ENCODE data around the gene IQCN. TPM values are rescaled to one million over a fixed set of nuclear protein-coding genes. Genes with fewer than 3 reads are reported as not detected.

IQCN gene
- total and polyA plus RNA-seq, 2 donors (not counting 1 experiment from before 2014, with no cell fraction given) = 52.0 to 63.6 TPM

GRCh38 chr19:18266771-18267686 is 7.2 kb downstream of the IQCN start:
- no peak overlapping the region for H3K4me3 Mint-ChIP-seq
- TF ChIP-seq CTCF (IDR thresholded peaks at IDR 0.05) (no peak), EZH2 (IDR thresholded peaks at IDR 0.05; ENCODE audit: borderline replicate concordance, insufficient read depth, low read depth, low read length, poor library complexity, severe bottlenecking) (no peak)

GRCh38 chr19:18265582-18265981 is 8.7 kb downstream of the IQCN start:
- H3K27me3 ChIP-seq (replicated peaks in 1 of 4; ENCODE audit: control extremely low read depth in 1 of 4, control insufficient read depth in 3 of 4, insufficient read depth in 4 of 4, low read length in 3 of 4) = no peaks in the 10 kb centered on the region
- ATAC-seq (ENCODE audit: low read depth) = no peak

More at GRCh38 chr19:18266771-18267686, 7.2 kb downstream of the IQCN start:
- intact Hi-C loops (cut with micrococcal nuclease) = no loop called here
- Histone ChIP-seq H3K9me3 (ENCODE audit: control extremely low read depth in 1 of 3, control insufficient read depth in 2 of 3, insufficient read depth in 1 of 3, low read length in 2 of 3) (no peaks in the 10 kb centered on the region), H3K4me2 (replicated peaks; ENCODE audit: low read depth, low read length, poor library complexity, severe bottlenecking) (no peak overlapping the region), H3K4me3 (ENCODE audit: control extremely low read depth in 1 of 5, extremely low read depth in 1 of 5, insufficient read depth in 1 of 5, low read depth in 2 of 5, low read length in 4 of 5) (no peak overlapping the region), H3K4me1 (ENCODE audit: control insufficient read depth in 2 of 2, insufficient read depth in 2 of 2, low read length in 2 of 2) (no peaks in the 10 kb centered on the region), H4K20me1 (ENCODE audit: control insufficient read depth, insufficient read depth, low read length, poor library complexity, severe bottlenecking) (peaks cover 90% of the 10 kb centered on the region), H3K79me2 (ENCODE audit: control insufficient read depth, insufficient read depth, low read length) (peaks cover 83% of the 10 kb centered on the region), H3K27ac (ENCODE audit: low read length in 2 of 2) (no peak overlapping the region), H3K27me3 (replicated peaks in 1 of 4; ENCODE audit: control extremely low read depth in 1 of 4, control insufficient read depth in 3 of 4, insufficient read depth in 4 of 4, low read length in 3 of 4) (no peaks in the 10 kb centered on the region), H3K36me3 (replicated peaks in 1 of 2; ENCODE audit: control extremely low read depth in 1 of 2, control insufficient read depth in 1 of 2, extremely low read depth in 1 of 2, insufficient read depth in 2 of 2, low read length in 1 of 2) (peaks cover 0 to 60% of the 10 kb centered on the region in 2 experiments), H2AFZ (ENCODE audit: insufficient read depth, low read depth, low read length, poor library complexity, severe bottlenecking) (no peak overlapping the region), H3K9ac (ENCODE audit: low read length) (no peak overlapping the region)
- ChIA-PET POLR2A (no interaction called here), CTCF (interaction anchor here (0.5 kb wide), 1 partner anchor 141 kb away, joined by 3 read pairs; no protein-coding TSS in a partner anchor)
- Mint-ChIP-seq H3K27ac (no peak overlapping the region), H3K9me3 (ENCODE audit: insufficient read depth) (no peaks in the 10 kb centered on the region), H3K4me1 (peaks cover 3% of the 10 kb centered on the region), H3K27me3 (no peaks in the 10 kb centered on the region)
- WGBS (ENCODE audit: insufficient coverage) = 96% methylated on average over 42 of the region's 42 CpGs
- ATAC-seq (ENCODE audit: low read depth) (no peak), DNase-seq (peak; percentile 64)

More at GRCh38 chr19:18265582-18265981, 8.7 kb downstream of the IQCN start:
- Histone ChIP-seq H3K4me1 (ENCODE audit: control insufficient read depth in 2 of 2, insufficient read depth in 2 of 2, low read length in 2 of 2) (no peaks in the 10 kb centered on the region), H3K9ac (ENCODE audit: low read length) (no peak overlapping the region), H3K27ac (ENCODE audit: low read length in 2 of 2) (no peak overlapping the region), H2AFZ (ENCODE audit: insufficient read depth, low read depth, low read length, poor library complexity, severe bottlenecking) (no peak overlapping the region), H3K79me2 (ENCODE audit: control insufficient read depth, insufficient read depth, low read length) (peaks cover 90% of the 10 kb centered on the region), H3K4me3 (ENCODE audit: control extremely low read depth in 1 of 5, extremely low read depth in 1 of 5, insufficient read depth in 1 of 5, low read depth in 2 of 5, low read length in 4 of 5) (no peak overlapping the region), H3K4me2 (replicated peaks; ENCODE audit: low read depth, low read length, poor library complexity, severe bottlenecking) (no peak overlapping the region), H4K20me1 (ENCODE audit: control insufficient read depth, insufficient read depth, low read length, poor library complexity, severe bottlenecking) (peaks cover 93% of the 10 kb centered on the region), H3K9me3 (ENCODE audit: control extremely low read depth in 1 of 3, control insufficient read depth in 2 of 3, insufficient read depth in 1 of 3, low read length in 2 of 3) (no peaks in the 10 kb centered on the region), H3K36me3 (replicated peaks in 1 of 2; ENCODE audit: control extremely low read depth in 1 of 2, control insufficient read depth in 1 of 2, extremely low read depth in 1 of 2, insufficient read depth in 2 of 2, low read length in 1 of 2) (peaks cover 0 to 64% of the 10 kb centered on the region in 2 experiments)
- TF ChIP-seq CTCF (IDR thresholded peaks at IDR 0.05) (no peak), EZH2 (IDR thresholded peaks at IDR 0.05; ENCODE audit: borderline replicate concordance, insufficient read depth, low read depth, low read length, poor library complexity, severe bottlenecking) (no peak)
- Mint-ChIP-seq H3K27me3 (no peaks in the 10 kb centered on the region), H3K4me1 (peaks cover 1% of the 10 kb centered on the region), H3K9me3 (ENCODE audit: insufficient read depth) (no peaks in the 10 kb centered on the region), H3K4me3 (no peak overlapping the region), H3K27ac (no peak overlapping the region)
- ChIA-PET POLR2A (no interaction called here), CTCF (interaction anchor here (0.6 kb wide), 1 partner anchor 123 kb away, joined by 3 read pairs; no protein-coding TSS in a partner anchor)
- peak; percentile 53 for DNase-seq
- 82% methylated on average over 5 of the region's 7 CpGs for WGBS (ENCODE audit: insufficient coverage)
- intact Hi-C loops (cut with micrococcal nuclease) = no loop called here
